Liver (tissue), 9 donors: Measurements from ENCODE around the gene SLC2A4RG. TPM values are rescaled to one million over a fixed set of nuclear protein-coding genes. Genes with fewer than 3 reads are reported as not detected.

ENCODE experiments used
- DNase-seq: peaks from one replicate; pipeline ENCODE4 v3.0.0-alpha.2; 2017; ENCODE audit warnings: low spot score
- H3K27ac ChIP-seq, 2 donors: one replicate each; pipeline ENCODE4 v1.7.0; 2013; ENCODE audit warnings: inconsistent platforms in 2 of 2, low read length in 2 of 2, control low read depth in 1 of 2, low read depth in 1 of 2, mild to moderate bottlenecking in 1 of 2
- H3K27me3 ChIP-seq, 4 donors: one replicate each; pipeline versions ENCODE4 v1.6.1 to v1.7.0; 2013; ENCODE audit warnings: low read length in 3 of 4, inconsistent platforms in 1 of 4, mild to moderate bottlenecking in 1 of 4, moderate library complexity in 1 of 4; ENCODE audit not compliant: control insufficient read depth in 4 of 4, insufficient read depth in 4 of 4
- H3K36me3 ChIP-seq, 4 donors: one replicate each; pipeline versions ENCODE4 v1.6.1 to v1.7.0; 2013; ENCODE audit warnings: low read length in 3 of 4, mild to moderate bottlenecking in 3 of 4, low read depth in 1 of 4, moderate library complexity in 1 of 4; ENCODE audit not compliant: control insufficient read depth in 4 of 4, insufficient read depth in 3 of 4
- H3K4me1 ChIP-seq, 4 donors: one replicate each; pipeline versions ENCODE4 v1.6.1 to v1.7.0; 2013; ENCODE audit warnings: low read length in 3 of 4, mild to moderate bottlenecking in 3 of 4, moderate library complexity in 1 of 4; ENCODE audit not compliant: control insufficient read depth in 4 of 4, insufficient read depth in 4 of 4
- H3K4me3 ChIP-seq, 3 donors: one replicate each; pipeline versions ENCODE4 v1.6.1 to v1.7.0; 2013; ENCODE audit warnings: low read length in 3 of 3, control low read depth in 1 of 3, low read depth in 1 of 3, mild to moderate bottlenecking in 1 of 3
- H3K9ac ChIP-seq, 2 donors: one replicate each; pipeline ENCODE4 v1.7.0; 2013; ENCODE audit warnings: low read length in 2 of 2, mild to moderate bottlenecking in 2 of 2, moderate library complexity in 2 of 2, control low read depth in 1 of 2, low read depth in 1 of 2
- H3K9me3 ChIP-seq, 4 donors: one replicate each; pipeline versions ENCODE4 v1.6.1 to v1.7.0; 2013; ENCODE audit warnings: low read length in 3 of 4; ENCODE audit not compliant: control insufficient read depth in 4 of 4
- EGR1 ChIP-seq, 2 donors: IDR thresholded peaks; 2 replicates each; pipeline ENCODE4 v1.6.1; 2016 to 2018; ENCODE audit warnings: antibody characterized with exemption in 2 of 2, low read depth in 2 of 2
- FOXA1 ChIP-seq: IDR thresholded peaks from 2 replicates; pipeline ENCODE4 v1.6.1; 2016; ENCODE audit warnings: antibody characterized with exemption
- FOXA2 ChIP-seq: IDR thresholded peaks from 2 replicates; pipeline ENCODE4 v1.6.1; 2016; ENCODE audit warnings: antibody characterized with exemption
- GABPA ChIP-seq, 2 donors: IDR thresholded peaks in 1 of 2; conservative IDR thresholded peaks in 1 of 2; 2 replicates each; pipeline ENCODE4 v1.6.1; 2016; ENCODE audit warnings: antibody characterized with exemption in 2 of 2, mild to moderate bottlenecking in 1 of 2, moderate library complexity in 1 of 2
- HNF4A ChIP-seq, 2 donors: conservative IDR thresholded peaks; 2 replicates each; pipeline ENCODE4 v1.6.1; 2016; ENCODE audit warnings: antibody characterized with exemption in 2 of 2, mild to moderate bottlenecking in 2 of 2
- HNF4G ChIP-seq: IDR thresholded peaks from 2 replicates; pipeline ENCODE4 v1.6.1; 2016; ENCODE audit warnings: antibody characterized with exemption
- JUND ChIP-seq, 2 donors: IDR thresholded peaks; 2 replicates each; pipeline ENCODE4 v1.6.1; 2016; ENCODE audit warnings: antibody characterized with exemption in 2 of 2
- NR2F2 ChIP-seq: IDR thresholded peaks from 2 replicates; pipeline ENCODE4 v1.6.1; 2016; ENCODE audit warnings: antibody characterized with exemption
- RAD21 ChIP-seq, 2 donors: IDR thresholded peaks; 2 replicates each; pipeline ENCODE4 v1.6.1; 2016; ENCODE audit warnings: antibody characterized with exemption in 2 of 2, mild to moderate bottlenecking in 2 of 2
- RXRA ChIP-seq, 2 donors: IDR thresholded peaks; 2 replicates each; pipeline ENCODE4 v1.6.1; 2017 to 2018; ENCODE audit warnings: antibody characterized with exemption in 2 of 2, mild to moderate bottlenecking in 1 of 2
- SP1 ChIP-seq: IDR thresholded peaks from 2 replicates; pipeline ENCODE4 v1.6.1; 2018; ENCODE audit warnings: antibody characterized with exemption, mild to moderate bottlenecking
- YY1 ChIP-seq: IDR thresholded peaks from 2 replicates; pipeline ENCODE4 v1.6.1; 2016; ENCODE audit warnings: antibody characterized with exemption, mild to moderate bottlenecking
- WGBS: extraction: QIAGEN DNeasy Blood & Tissue Kit; methylation state at CpG from one replicate; pipeline ENCODE4 v1.1.7; 2013; 5-methylcytosine and 5-hydroxymethylcytosine counted together
- polyA plus RNA-seq, 2 donors: library from polyadenylated mRNA; stranded (reverse) in 1 of 2; unstranded in 1 of 2; fragments of 200-250 nt in 1 of 2; fragments of >200 nt in 1 of 2; fragmentation: Nextera tagmentation in 1 of 2; extraction: Ambion mirVana in 1 of 2; gene quantifications; one replicate each; pipeline versions ENCODE4 v1.2.1 to v1.2.3, GENCODE V29; 2013 to 2015
- total RNA-seq, 2 donors: library from RNA; depleted of rRNA; stranded (reverse); fragments of >200 nt; gene quantifications; one replicate each; pipeline ENCODE4 v1.2.3, GENCODE V29; 2014
- TF ChIP-seq, protein P1 (sequence below): IDR thresholded peaks from 2 replicates; pipeline ENCODE4 v1.6.1; 2016; ENCODE audit warnings: antibody characterized with exemption
- TF ChIP-seq, protein P2 (sequence below): IDR thresholded peaks from 2 replicates; pipeline ENCODE4 v1.6.1; 2016; ENCODE audit warnings: antibody characterized with exemption
- TF ChIP-seq, protein P3 (sequence below): IDR thresholded peaks from 2 replicates; pipeline ENCODE4 v1.6.1; 2016; ENCODE audit warnings: antibody characterized with exemption, mild to moderate bottlenecking
- donor health status: healthy.
- donor health status: healthy.
- donor health status: healthy.
- donor health status: healthy.
- donor health status: healthy.

SLC2A4RG gene
- total and polyA plus RNA-seq, 4 donors = 22.2 to 39.7 (median 29.4) TPM

- Histone ChIP-seq H3K36me3 (peaks cover 0 to 3% (median 0%) of the 10 kb centered on the region in 4 donors), H3K27ac (no peak overlapping the region), H3K9me3 (no peaks in the 10 kb centered on the region), H3K4me3 (no peak overlapping the region), H3K27me3 (no peaks in the 10 kb centered on the region), H3K9ac (no peak overlapping the region), H3K4me1 (peaks cover 6 to 20% (median 11%) of the 10 kb centered on the region in 4 donors)
- TF ChIP-seq YY1 (no peak), FOXA2 (no peak)
- 83% methylated on average over 20 of the region's 20 CpGs for WGBS
- no peak for DNase-seq
These were observed 47.0 kb upstream of the SLC2A4RG start for GRCh38 chr20:63692436-63693082.

DNA sequence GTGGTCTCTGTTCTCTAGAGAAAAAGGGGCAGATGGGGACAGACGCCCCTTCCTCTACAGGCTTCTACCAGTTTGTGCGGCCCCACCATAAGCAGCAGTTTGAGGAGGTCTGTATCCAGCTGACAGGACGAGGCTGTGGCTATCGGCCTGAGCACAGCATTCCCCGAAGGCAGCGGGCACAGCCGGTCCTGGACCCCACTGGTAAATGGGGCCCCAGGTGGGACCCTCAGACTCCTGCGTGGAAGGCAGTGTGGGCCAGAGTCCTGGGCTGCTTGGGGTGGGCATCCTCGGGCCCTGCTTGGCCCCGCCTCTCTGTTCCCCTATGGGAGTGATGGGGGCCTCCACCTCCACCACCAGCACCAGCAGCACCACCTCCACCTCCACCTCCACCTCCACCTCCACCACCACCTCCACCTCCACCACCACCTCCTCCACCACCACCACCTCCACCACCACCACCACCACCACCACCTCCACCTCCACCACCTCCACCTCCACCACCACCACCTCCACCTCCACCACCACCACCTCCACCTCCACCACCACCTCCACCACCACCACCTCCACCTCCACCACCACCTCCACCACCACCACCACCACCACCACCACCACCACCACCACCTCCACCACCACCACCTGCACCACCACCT lies 46.4 kb upstream of the SLC2A4RG start:
- H3K4me1 ChIP-seq = peaks cover 7 to 22% (median 13%) of the 10 kb centered on the region in 4 donors
- H3K36me3 ChIP-seq = peaks cover 0 to 3% (median 0%) of the 10 kb centered on the region in 4 donors
- no peak overlapping the region for H3K9ac ChIP-seq
- no peak overlapping the region for H3K27ac ChIP-seq
- no peak for TF ChIP-seq FOXA1
- TF ChIP-seq GABPA (IDR thresholded peaks at IDR 0.05 in 1 of 2, conservative IDR thresholded peaks at IDR 0.05 in 1 of 2) = no peak
- TF ChIP-seq, protein P1, sequence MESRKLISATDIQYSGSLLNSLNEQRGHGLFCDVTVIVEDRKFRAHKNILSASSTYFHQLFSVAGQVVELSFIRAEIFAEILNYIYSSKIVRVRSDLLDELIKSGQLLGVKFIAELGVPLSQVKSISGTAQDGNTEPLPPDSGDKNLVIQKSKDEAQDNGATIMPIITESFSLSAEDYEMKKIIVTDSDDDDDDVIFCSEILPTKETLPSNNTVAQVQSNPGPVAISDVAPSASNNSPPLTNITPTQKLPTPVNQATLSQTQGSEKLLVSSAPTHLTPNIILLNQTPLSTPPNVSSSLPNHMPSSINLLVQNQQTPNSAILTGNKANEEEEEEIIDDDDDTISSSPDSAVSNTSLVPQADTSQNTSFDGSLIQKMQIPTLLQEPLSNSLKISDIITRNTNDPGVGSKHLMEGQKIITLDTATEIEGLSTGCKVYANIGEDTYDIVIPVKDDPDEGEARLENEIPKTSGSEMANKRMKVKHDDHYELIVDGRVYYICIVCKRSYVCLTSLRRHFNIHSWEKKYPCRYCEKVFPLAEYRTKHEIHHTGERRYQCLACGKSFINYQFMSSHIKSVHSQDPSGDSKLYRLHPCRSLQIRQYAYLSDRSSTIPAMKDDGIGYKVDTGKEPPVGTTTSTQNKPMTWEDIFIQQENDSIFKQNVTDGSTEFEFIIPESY = no peak
- no peak for TF ChIP-seq JUND (IDR thresholded peaks at IDR 0.05)
- TF ChIP-seq HNF4G = no peak
- TF ChIP-seq NR2F2 = no peak
- TF ChIP-seq, protein P2, sequence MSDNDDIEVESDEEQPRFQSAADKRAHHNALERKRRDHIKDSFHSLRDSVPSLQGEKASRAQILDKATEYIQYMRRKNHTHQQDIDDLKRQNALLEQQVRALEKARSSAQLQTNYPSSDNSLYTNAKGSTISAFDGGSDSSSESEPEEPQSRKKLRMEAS = no peak
- no peak for TF ChIP-seq YY1
- no peak for TF ChIP-seq RAD21 (IDR thresholded peaks at IDR 0.05)
- no peak for TF ChIP-seq SP1
- no peak for TF ChIP-seq HNF4A (conservative IDR thresholded peaks at IDR 0.05)
- TF ChIP-seq, protein P3, sequence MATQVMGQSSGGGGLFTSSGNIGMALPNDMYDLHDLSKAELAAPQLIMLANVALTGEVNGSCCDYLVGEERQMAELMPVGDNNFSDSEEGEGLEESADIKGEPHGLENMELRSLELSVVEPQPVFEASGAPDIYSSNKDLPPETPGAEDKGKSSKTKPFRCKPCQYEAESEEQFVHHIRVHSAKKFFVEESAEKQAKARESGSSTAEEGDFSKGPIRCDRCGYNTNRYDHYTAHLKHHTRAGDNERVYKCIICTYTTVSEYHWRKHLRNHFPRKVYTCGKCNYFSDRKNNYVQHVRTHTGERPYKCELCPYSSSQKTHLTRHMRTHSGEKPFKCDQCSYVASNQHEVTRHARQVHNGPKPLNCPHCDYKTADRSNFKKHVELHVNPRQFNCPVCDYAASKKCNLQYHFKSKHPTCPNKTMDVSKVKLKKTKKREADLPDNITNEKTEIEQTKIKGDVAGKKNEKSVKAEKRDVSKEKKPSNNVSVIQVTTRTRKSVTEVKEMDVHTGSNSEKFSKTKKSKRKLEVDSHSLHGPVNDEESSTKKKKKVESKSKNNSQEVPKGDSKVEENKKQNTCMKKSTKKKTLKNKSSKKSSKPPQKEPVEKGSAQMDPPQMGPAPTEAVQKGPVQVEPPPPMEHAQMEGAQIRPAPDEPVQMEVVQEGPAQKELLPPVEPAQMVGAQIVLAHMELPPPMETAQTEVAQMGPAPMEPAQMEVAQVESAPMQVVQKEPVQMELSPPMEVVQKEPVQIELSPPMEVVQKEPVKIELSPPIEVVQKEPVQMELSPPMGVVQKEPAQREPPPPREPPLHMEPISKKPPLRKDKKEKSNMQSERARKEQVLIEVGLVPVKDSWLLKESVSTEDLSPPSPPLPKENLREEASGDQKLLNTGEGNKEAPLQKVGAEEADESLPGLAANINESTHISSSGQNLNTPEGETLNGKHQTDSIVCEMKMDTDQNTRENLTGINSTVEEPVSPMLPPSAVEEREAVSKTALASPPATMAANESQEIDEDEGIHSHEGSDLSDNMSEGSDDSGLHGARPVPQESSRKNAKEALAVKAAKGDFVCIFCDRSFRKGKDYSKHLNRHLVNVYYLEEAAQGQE = no peak
- no peak for TF ChIP-seq EGR1 (IDR thresholded peaks at IDR 0.05; ENCODE audit: low read depth in 2 of 2)
- TF ChIP-seq RXRA (IDR thresholded peaks at IDR 0.05) = no peak
- WGBS = 97% methylated on average over 10 of the region's 10 CpGs
- DNase-seq = no peak
- H3K4me3 ChIP-seq = no peak overlapping the region
- H3K9me3 ChIP-seq = no peaks in the 10 kb centered on the region
- H3K27me3 ChIP-seq = no peaks in the 10 kb centered on the region
